Mesendoderm (in vitro differentiated cells): Measurements from ENCODE around the gene ISG20. TPM values are rescaled to one million over a fixed set of nuclear protein-coding genes. Genes with fewer than 3 reads are reported as not detected.
A peak's percentile ranks its signal among the peaks of the same experiment; 100 is the strongest.

Experiments used
- DNase-seq: peaks from one replicate; pipeline ENCODE4 v3.0.0; 2013
- H2AK5ac ChIP-seq: 2 replicates; pipeline ENCODE4 v1.6.1; 2013; ENCODE audit warnings: low read length, inconsistent platforms
- H2BK120ac ChIP-seq: 2 replicates; pipeline ENCODE4 v1.6.1; 2013; ENCODE audit warnings: low read depth, mild to moderate bottlenecking, low read length, moderate library complexity, mixed read lengths
- H2BK15ac ChIP-seq: replicated peaks from 2 replicates; pipeline ENCODE4 v1.6.1; 2013; ENCODE audit warnings: low read depth, mild to moderate bottlenecking, moderate library complexity
- H2BK5ac ChIP-seq: 2 replicates; pipeline ENCODE4 v1.6.1; 2013; ENCODE audit warnings: low read length, inconsistent platforms
- H3K18ac ChIP-seq: 2 replicates; pipeline ENCODE4 v1.6.1; 2013; ENCODE audit warnings: mild to moderate bottlenecking, low read length, mixed read lengths
- H3K23ac ChIP-seq: one replicate; pipeline ENCODE4 v1.6.1; 2013; ENCODE audit warnings: low read length
- H3K27ac ChIP-seq: 2 replicates; pipeline ENCODE4 v1.5.1; 2013; ENCODE audit warnings: low read depth, mild to moderate bottlenecking, inconsistent platforms, low read length, moderate library complexity
- H3K27me3 ChIP-seq: 2 replicates; pipeline ENCODE4 v1.6.1; 2013; ENCODE audit warnings: low read length, control low read depth, mild to moderate bottlenecking, inconsistent platforms; ENCODE audit not compliant: insufficient read depth, poor library complexity
- H3K36me3 ChIP-seq: 2 replicates; pipeline ENCODE4 v1.6.1; 2013; ENCODE audit warnings: low read length, inconsistent platforms; ENCODE audit not compliant: control insufficient read depth, insufficient read depth
- H3K4ac ChIP-seq: one replicate; pipeline ENCODE4 v1.6.1; 2013; ENCODE audit warnings: low read depth, mild to moderate bottlenecking, low read length, moderate library complexity
- H3K4me1 ChIP-seq: 2 replicates; pipeline ENCODE4 v1.6.1; 2013; ENCODE audit warnings: low read depth, low read length, inconsistent platforms; ENCODE audit not compliant: control insufficient read depth
- H3K4me2 ChIP-seq: 2 replicates; pipeline ENCODE4 v1.6.1; 2013; ENCODE audit warnings: low read length
- H3K4me3 ChIP-seq: 2 replicates; pipeline ENCODE4 v1.5.1; 2013; ENCODE audit warnings: mild to moderate bottlenecking, low read length
- H3K56ac ChIP-seq: one replicate; pipeline ENCODE4 v1.6.1; 2013; ENCODE audit warnings: low read length
- H3K79me1 ChIP-seq: 2 replicates; pipeline ENCODE4 v1.6.1; 2013; ENCODE audit warnings: low read length, inconsistent platforms
- H3K79me2 ChIP-seq: 2 replicates; pipeline ENCODE4 v1.6.1; 2013; ENCODE audit warnings: mild to moderate bottlenecking, low read length; ENCODE audit not compliant: control insufficient read depth, insufficient read depth
- H3K9ac ChIP-seq: 2 replicates; pipeline ENCODE4 v1.6.1; 2013; ENCODE audit warnings: low read length, inconsistent platforms
- H4K5ac ChIP-seq: one replicate; pipeline ENCODE4 v1.6.1; 2013; ENCODE audit warnings: low read length
- H4K8ac ChIP-seq: one replicate; pipeline ENCODE4 v1.6.1; 2013; ENCODE audit warnings: low read depth, mild to moderate bottlenecking, control low read depth, low read length, moderate library complexity
- WGBS: extraction: QIAGEN DNeasy Blood & Tissue Kit; methylation state at CpG from one replicate; pipeline ENCODE4 v1.1.7; 2013; ENCODE audit warnings: low lambda C conversion rate, missing lambda C conversion rate; ENCODE audit not compliant: insufficient coverage; ENCODE audit errors: extremely low coverage; 5-methylcytosine and 5-hydroxymethylcytosine counted together
- polyA plus RNA-seq, 2 experiments: library from polyadenylated mRNA; stranded (reverse); fragments of 200-250 nt; gene quantifications; one replicate each; pipeline ENCODE4 v1.2.3, GENCODE V29; 2013

Gene ISG20
- 2.1 TPM for polyA plus RNA-seq (2013, experiment 1 of 2)
- 2.6 TPM for polyA plus RNA-seq (2013, experiment 2 of 2)

DNA sequence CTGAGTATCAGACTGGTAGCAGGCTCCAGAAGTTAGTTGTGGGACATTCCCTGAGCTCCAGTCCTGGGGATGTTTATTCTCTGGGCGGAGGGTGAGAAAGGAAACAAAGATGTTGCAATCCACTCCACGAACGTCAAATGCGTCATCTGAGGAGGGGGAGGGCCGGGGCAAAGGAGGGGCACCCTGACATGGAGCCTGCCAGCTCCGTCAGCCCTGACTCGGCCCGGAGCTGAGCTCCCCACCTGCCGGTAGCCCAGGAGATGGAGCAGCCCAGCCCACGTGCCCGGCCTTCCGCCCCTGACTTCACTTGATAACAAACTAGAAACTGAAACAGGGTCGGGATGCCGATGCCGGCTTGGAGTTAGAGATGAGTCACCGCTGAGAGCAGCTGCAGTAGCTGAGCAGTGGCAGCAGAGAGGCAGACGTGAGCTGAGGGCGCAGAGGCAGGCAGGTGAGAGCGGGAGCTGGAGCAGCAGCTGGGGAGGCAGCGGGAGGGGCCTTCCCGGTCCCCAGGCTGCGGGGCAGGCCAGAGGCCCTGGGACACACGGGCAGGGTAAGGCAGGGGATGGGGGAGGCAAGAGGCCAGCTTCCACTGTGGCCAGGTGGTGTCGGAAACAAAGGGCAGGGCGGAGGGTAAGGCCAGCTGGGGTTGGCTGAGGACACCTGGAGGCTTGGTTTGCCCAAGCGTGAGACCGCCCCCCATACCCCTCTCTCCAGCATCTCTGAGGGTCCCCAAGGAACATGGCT is at the start of gene ISG20:
TSS of gene ISG20 (plus strand) at position 391 of the 747 bp plus-strand sequence. CDS start at position 742, 351 bp downstream.
- H3K4me2 ChIP-seq, result peak within 1 kb of the TSS; percentile 16
- WGBS, result no CpG with 5 or more reads among the region's 27 CpGs
- peak; percentile 99 for DNase-seq

DNA sequence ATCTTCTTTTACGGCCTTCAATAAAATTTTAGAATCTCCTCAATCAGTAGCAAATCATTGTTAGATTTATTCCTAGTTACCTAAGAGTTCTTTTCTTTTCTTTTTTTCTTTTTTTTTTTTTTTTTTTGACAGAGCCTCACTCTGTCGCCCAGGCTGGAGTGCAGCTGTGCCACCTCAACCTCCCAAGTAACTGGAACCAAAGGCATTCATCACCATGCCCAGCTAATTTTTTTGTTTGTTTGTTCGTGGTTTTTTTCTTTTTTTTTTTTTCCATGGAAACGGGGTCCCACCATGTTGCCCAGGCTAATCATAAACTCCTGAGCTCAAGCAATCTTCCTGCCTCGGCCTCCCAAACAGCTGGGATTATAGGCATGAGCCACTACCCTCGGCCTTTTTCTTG is 48.1 kb upstream of the ISG20 start:
- WGBS, result no CpG with 5 or more reads among the region's 6 CpGs
- Histone ChIP-seq H3K23ac (no peak overlapping the region), H3K18ac (no peak overlapping the region), H3K79me1 (no peaks in the 10 kb centered on the region), H3K4me3 (no peak overlapping the region), H3K9ac (no peak overlapping the region), H3K56ac (no peak overlapping the region), H3K27ac (no peak overlapping the region), H4K5ac (no peak overlapping the region), H2BK120ac (no peak overlapping the region), H2AK5ac (no peak overlapping the region), H3K27me3 (no peaks in the 10 kb centered on the region), H3K4me1 (no peaks in the 10 kb centered on the region), H4K8ac (no peak overlapping the region), H2BK5ac (no peak overlapping the region), H3K36me3 (no peaks in the 10 kb centered on the region), H3K4ac (no peak overlapping the region), H3K79me2 (no peaks in the 10 kb centered on the region), H3K4me2 (no peak overlapping the region), H2BK15ac (no peak overlapping the region)
- DNase-seq, result no peak

More for the DNA sequence above, at the start of gene ISG20:
- Histone ChIP-seq H4K8ac (no peak within 1 kb of the TSS), H3K18ac (no peak within 1 kb of the TSS), H2BK120ac (no peak within 1 kb of the TSS), H3K4me3 (no peak within 1 kb of the TSS), H4K5ac (no peak within 1 kb of the TSS), H3K56ac (peak within 1 kb of the TSS; percentile 57), H2BK5ac (no peak within 1 kb of the TSS), H3K36me3 (no peaks in the 10 kb centered on the region), H3K4me1 (peaks cover 2% of the 10 kb centered on the region), H3K27ac (no peak within 1 kb of the TSS), H3K79me1 (no peaks in the 10 kb centered on the region), H3K79me2 (no peaks in the 10 kb centered on the region), H3K23ac (no peak within 1 kb of the TSS), H2BK15ac (no peak within 1 kb of the TSS), H3K27me3 (no peaks in the 10 kb centered on the region), H2AK5ac (no peak within 1 kb of the TSS), H3K9ac (peak within 1 kb of the TSS; percentile 45), H3K4ac (no peak within 1 kb of the TSS)

DNA sequence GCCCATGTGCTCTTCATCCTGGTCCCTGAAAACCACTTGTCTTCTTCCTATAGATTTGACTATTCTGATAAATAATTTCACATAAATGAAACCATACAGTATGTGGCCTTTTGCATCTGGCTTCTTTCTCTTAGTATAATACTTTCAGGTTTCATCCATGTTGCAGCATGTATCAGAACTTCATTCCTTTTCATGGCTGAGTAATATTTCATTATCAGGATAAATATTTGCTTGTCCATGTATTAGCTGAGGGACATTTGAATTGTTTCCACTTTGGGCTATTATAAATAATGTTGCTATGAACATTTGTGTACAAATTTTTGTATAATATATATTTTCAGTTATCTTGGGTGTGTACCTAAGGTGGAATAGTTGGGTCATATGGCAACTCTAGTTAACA is 47.4 kb upstream of the ISG20 start:
- Histone ChIP-seq H3K4me1 (no peaks in the 10 kb centered on the region), H4K8ac (no peak overlapping the region), H2BK5ac (no peak overlapping the region), H3K27me3 (no peaks in the 10 kb centered on the region), H3K56ac (no peak overlapping the region), H3K79me1 (no peaks in the 10 kb centered on the region), H3K36me3 (no peaks in the 10 kb centered on the region), H3K9ac (no peak overlapping the region), H3K18ac (no peak overlapping the region), H2AK5ac (no peak overlapping the region), H3K23ac (no peak overlapping the region), H2BK15ac (no peak overlapping the region), H4K5ac (no peak overlapping the region), H3K4me3 (no peak overlapping the region), H3K79me2 (no peaks in the 10 kb centered on the region), H3K4me2 (no peak overlapping the region), H3K27ac (no peak overlapping the region), H3K4ac (no peak overlapping the region), H2BK120ac (no peak overlapping the region)
- no peak for DNase-seq

DNA sequence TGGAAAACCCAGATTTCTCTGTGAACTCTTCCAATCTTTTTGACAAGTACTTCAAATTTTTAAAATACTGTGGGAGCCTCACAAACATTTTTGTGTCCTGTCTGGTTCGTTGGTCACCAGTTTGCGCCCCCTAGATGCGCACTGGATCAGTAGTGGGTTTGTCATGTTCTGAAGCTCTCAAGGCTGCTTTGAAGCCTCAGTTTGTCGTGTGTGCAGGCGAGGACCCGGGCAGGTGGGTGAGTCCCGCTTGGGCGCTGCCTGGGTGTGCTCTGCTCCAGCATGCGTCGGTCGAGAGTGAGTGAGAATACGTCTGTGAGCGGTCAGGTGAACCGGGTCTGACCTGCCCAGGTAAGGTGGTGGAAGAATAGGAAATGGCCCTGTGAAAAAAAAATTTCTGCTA is 34.9 kb upstream of the ISG20 start:
- no peak overlapping the region for H3K9ac ChIP-seq
- H3K36me3 ChIP-seq, result no peaks in the 10 kb centered on the region
- H3K56ac ChIP-seq, result no peak overlapping the region
- H3K79me1 ChIP-seq, result no peaks in the 10 kb centered on the region
- no peak overlapping the region for H2BK5ac ChIP-seq
- H4K8ac ChIP-seq, result no peak overlapping the region
- H3K4me3 ChIP-seq, result no peak overlapping the region
- H4K5ac ChIP-seq, result no peak overlapping the region
- H3K79me2 ChIP-seq, result no peaks in the 10 kb centered on the region
- WGBS, result no CpG with 5 or more reads among the region's 14 CpGs
- H3K4ac ChIP-seq, result no peak overlapping the region
- H3K4me2 ChIP-seq, result no peak overlapping the region
- no peak for DNase-seq
- no peak overlapping the region for H3K18ac ChIP-seq
- H2BK15ac ChIP-seq, result no peak overlapping the region
- H3K4me1 ChIP-seq, result no peaks in the 10 kb centered on the region
- peak overlapping the region; percentile 19 for H3K23ac ChIP-seq
- no peak overlapping the region for H2AK5ac ChIP-seq
- no peak overlapping the region for H2BK120ac ChIP-seq
- peaks cover 27% of the 10 kb centered on the region for H3K27me3 ChIP-seq
- no peak overlapping the region for H3K27ac ChIP-seq

DNA sequence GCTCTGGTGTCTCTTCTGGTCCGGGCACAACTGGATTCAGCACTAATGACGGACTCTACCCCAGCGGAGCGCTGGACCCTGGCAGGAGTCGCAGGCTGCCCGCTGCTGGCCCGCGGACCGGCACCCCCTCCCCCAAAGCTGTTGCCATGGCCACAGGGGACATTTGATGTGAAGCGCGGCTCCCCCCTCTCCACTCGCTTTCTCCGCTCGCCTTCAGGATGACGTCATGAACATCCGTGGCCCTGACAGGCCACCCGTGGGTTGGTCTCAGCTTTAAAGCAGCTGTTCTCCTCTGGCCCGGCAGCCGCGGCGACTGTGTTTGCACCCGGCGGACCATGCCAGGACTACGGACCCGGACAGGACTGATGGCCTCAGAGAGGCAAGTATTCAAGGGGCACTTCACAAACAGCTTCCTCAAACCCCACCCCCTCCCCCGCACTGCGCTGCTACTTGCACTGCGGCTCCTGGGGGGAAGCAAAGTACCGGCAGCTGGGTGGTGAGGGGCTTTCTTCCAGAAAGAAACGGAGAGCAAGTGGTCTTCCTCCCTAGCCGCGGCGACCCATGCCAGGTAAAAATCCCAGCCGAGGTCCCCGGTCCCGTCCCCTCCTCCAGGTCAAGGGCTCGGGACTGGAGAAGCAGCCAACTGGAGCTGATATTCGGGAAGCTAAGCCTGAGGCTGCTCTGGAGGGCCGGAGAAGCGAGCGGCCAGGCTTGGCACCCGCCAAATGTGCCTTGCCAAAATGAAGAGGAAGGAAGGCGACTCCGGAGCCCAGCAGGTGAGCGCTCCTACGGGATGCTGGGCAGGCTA is 34.2 kb upstream of the ISG20 start:
- Histone ChIP-seq H3K9ac (peak overlapping the region; percentile 16), H3K27ac (no peak overlapping the region), H3K18ac (no peak overlapping the region), H3K36me3 (no peaks in the 10 kb centered on the region), H2BK120ac (no peak overlapping the region), H3K79me1 (no peaks in the 10 kb centered on the region), H3K4ac (no peak overlapping the region), H3K27me3 (peaks cover 27% of the 10 kb centered on the region), H4K8ac (no peak overlapping the region), H2BK5ac (no peak overlapping the region), H3K79me2 (no peaks in the 10 kb centered on the region), H3K4me2 (peak overlapping the region; percentile 45), H3K23ac (peak overlapping the region; percentile 33), H3K4me3 (no peak overlapping the region), H3K56ac (peak overlapping the region; percentile 42), H3K4me1 (no peaks in the 10 kb centered on the region), H2AK5ac (no peak overlapping the region), H2BK15ac (no peak overlapping the region), H4K5ac (no peak overlapping the region)
- no CpG with 5 or more reads among the region's 46 CpGs for WGBS
- no peak for DNase-seq
